ENCODE data around the gene PPP2R2C.

DNA sequence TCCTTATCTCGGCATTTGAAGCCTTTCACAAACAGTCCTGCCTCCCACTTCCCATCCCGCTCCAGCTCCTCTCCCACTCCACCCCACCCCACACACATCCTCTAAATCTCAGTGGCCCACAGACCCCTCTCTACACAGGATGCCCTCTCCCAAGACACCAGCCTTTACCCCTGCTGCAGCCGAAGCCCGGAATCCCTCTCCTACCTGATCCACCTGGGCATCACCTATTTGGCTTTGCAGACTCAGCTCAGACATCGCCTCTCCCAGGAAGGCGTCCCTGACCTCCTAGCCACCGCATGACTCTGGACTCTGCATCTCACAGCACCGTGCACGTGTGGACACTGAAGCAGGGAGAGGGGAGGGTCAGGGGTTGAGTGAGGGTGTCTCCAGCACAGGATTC lies 11.5 kb downstream of the PPP2R2C start:
- no peak for TF ChIP-seq CTCF (conservative IDR thresholded peaks at IDR 0.05; ENCODE audit: low read depth, low read length)
- no peak for TF ChIP-seq EZH2 (IDR thresholded peaks at IDR 0.05; ENCODE audit: low read length, unreplicated experiment)

All from PC-3 (cell line).